Retinal pigment epithelial cell (primary cell): ENCODE measurements around the gene MYOCD.

Source experiments
- DNase-seq: peaks from one replicate; pipeline ENCODE4 v3.0.0-alpha.2; 2010; ENCODE audit warnings: low read depth
- H3K4me3 ChIP-seq: 2 replicates; pipeline ENCODE4 v1.5.1; 2011; ENCODE audit warnings: mild to moderate bottlenecking, low read length, control low read depth, moderate library complexity
- TF ChIP-seq, protein P1 (sequence below): conservative IDR thresholded peaks from 2 replicates; pipeline ENCODE4 v1.5.1; 2011; ENCODE audit warnings: low read depth, low read length, control low read depth, inconsistent platforms

MYOCD gene

DNA sequence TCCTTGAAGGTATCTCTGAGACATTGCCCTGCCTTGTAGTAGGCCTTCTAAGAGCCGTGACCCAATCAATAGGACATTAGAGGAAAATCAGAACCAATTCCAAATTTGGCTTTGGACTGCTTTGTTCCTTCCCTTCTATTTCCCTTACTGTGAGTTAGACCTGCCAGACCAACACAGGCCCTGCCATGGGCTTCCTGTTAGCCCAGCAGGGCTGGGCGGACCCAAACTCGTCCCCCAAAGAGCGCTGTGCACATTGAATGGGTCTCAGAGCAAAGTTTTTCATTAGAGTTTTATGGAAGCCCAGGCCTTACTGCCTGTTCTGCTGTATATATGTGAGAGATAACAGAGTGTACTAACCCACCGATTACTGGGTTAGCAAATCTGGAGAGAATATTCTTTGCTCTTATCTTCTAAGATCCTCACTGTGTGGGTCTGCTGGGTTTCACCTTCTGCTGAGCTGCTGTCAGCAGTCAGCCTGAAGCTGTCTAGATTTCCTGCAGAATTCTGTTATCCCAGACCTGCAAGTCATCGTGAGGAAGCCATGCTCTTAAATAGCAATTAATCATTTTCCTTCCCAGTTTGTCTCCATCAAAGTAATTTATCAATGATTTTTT, 129.3 kb downstream of the MYOCD start:
- TF ChIP-seq, protein P1, sequence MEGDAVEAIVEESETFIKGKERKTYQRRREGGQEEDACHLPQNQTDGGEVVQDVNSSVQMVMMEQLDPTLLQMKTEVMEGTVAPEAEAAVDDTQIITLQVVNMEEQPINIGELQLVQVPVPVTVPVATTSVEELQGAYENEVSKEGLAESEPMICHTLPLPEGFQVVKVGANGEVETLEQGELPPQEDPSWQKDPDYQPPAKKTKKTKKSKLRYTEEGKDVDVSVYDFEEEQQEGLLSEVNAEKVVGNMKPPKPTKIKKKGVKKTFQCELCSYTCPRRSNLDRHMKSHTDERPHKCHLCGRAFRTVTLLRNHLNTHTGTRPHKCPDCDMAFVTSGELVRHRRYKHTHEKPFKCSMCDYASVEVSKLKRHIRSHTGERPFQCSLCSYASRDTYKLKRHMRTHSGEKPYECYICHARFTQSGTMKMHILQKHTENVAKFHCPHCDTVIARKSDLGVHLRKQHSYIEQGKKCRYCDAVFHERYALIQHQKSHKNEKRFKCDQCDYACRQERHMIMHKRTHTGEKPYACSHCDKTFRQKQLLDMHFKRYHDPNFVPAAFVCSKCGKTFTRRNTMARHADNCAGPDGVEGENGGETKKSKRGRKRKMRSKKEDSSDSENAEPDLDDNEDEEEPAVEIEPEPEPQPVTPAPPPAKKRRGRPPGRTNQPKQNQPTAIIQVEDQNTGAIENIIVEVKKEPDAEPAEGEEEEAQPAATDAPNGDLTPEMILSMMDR: no peak
- no peak overlapping the region for H3K4me3 ChIP-seq
- DNase-seq: no peak

DNA sequence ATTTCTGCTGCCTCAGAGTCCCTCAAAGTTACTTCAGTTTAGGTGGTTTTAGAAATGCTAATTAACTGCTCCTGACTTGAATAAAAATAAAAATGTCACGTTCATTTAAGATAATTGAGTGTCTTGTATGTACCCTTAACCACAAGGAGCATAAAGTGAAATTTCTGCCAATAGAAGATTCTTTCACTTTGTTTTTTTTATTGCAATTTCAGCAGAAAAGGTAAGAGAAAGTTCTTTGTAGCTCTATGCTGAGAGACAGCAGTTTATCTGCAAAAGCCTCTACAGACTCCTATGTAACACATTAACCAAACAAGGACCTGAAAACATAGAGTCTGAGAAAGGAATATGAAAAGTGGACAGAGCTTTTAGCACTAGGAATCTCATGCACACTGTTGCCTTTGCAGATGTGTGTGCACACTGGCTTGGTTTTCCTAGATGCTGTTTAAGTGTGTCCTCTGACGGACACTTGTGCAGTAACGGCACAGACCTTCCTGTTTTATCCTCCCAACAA, 135.2 kb downstream of the MYOCD start:
- TF ChIP-seq, protein P1: no peak
- no peak for DNase-seq
- H3K4me3 ChIP-seq: no peak overlapping the region

DNA sequence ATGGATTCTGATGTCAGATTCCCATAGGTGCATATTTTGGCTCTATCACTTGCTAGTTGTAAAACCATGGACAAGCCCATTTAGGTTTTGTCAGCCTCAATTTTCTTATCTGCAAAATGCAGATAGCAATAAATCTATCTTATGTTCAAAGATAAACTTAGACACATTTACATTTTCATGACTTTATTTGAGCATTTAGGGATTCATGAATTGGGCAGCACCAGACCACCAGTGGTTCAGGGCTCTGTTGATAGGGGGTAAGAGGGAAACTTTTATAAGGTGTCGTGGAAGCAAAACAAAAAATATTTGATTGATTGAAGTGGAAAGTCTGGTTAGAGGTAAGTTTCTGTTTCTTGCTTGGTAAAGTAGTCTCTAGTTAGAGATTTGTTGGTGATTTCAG, 140.9 kb downstream of the MYOCD start:
- no peak overlapping the region for H3K4me3 ChIP-seq
- no peak for DNase-seq
- TF ChIP-seq, protein P1: no peak

DNA sequence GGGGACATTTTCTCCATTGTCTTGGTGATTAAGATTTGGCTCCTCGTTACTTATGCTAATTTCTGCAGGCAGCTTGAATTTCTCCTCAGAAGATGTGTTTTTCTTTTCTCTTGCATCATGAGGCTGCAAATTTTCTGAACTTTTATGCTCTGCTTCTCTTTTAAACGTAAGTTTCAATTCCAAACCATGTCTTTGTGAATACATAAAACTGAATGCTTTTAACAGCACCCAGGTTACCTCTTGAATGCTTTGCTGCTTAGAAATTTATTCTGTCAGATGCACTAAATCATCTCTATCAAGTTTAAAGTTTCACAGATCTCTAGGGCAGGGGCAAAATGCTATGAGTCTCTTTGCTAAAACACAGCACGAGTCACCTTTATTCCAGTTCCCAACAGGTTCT, 143.0 kb downstream of the MYOCD start:
- no peak overlapping the region for H3K4me3 ChIP-seq
- no peak for DNase-seq
- TF ChIP-seq, protein P1: no peak

DNA sequence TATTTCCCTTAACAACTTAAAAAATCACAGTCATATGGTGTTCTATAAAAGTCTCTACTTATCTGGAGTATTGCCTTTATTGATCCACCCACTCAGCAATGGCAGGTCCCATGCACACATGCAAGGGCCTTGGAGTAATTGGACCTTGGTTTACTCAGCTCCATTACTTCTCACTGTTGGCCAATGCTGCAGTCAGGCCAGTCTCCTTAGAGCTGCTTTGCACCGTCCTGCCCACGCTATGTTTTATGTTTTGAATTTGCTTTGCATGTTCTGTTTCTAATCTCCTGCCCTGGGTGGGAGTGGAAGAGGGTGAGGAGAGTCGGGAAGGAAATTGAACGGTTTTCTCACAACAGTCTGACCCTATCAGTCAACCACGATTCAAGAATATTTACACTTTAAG, 147.2 kb downstream of the MYOCD start:
- H3K4me3 ChIP-seq: no peak overlapping the region
- TF ChIP-seq, protein P1: no peak
- DNase-seq: no peak

DNA sequence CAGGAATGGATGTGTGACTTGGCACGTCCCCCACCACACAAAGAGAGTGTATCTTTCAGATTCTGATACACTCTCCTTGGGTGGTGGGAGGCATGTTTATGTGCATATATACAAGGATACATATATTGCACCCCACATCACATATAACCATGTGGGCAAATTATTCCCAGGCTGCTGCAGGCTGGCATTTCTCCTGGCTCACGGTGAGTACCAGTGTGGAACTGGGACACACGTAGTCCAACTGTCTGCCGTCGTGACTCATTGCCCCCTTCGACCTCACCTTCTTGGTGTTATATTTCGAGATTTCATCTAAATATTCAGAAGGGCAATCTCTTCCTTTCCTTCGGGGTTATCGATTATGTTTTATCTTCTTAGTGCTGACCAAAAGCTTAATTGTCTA, 148.0 kb downstream of the MYOCD start:
- no peak for DNase-seq
- TF ChIP-seq, protein P1: no peak

DNA sequence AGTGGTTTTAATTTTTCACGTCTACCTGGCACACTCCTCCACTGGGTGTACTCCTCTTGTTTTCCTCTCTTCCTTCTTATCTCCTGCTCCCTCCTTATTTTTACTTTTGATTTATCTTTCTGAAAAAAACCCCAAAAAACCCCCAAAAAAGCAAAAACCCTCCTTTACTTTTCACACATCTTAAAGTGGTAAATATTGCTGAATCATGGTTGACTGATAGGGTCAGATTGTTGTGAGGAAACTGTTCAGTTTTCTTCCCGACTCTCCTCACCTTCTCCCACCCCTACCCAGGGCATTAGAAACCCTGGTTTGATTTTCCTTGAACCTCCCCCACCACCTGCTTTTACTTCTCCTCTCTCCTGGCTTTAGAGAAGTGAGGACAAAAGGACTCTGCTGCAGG, 149.0 kb downstream of the MYOCD start:
- TF ChIP-seq, protein P1: no peak
- DNase-seq: no peak
- H3K4me3 ChIP-seq: no peak overlapping the region

More for the DNA sequence above, 148.0 kb downstream of the MYOCD start:
- H3K4me3 ChIP-seq: no peak overlapping the region
